Muscle of leg (tissue), 11 donors: ENCODE measurements around the gene DOK6. TPM values are rescaled to one million over a fixed set of nuclear protein-coding genes. Genes with fewer than 3 reads are reported as not detected.

Source experiments
- DNase-seq: peaks from one replicate; pipeline ENCODE4 v3.0.0; 2013
- H3K27ac ChIP-seq: one replicate; pipeline ENCODE4 v1.5.1; 2013; ENCODE audit warnings: mild to moderate bottlenecking, low read length, control low read depth
- H3K27me3 ChIP-seq: one replicate; pipeline ENCODE4 v1.6.1; 2013; ENCODE audit warnings: low read length; ENCODE audit not compliant: control insufficient read depth, insufficient read depth
- H3K36me3 ChIP-seq: one replicate; pipeline ENCODE4 v1.6.1; 2013; ENCODE audit warnings: low read length; ENCODE audit not compliant: control insufficient read depth, insufficient read depth
- H3K4me1 ChIP-seq: one replicate; pipeline ENCODE4 v1.6.1; 2013; ENCODE audit warnings: low read length; ENCODE audit not compliant: control insufficient read depth, insufficient read depth
- H3K4me3 ChIP-seq: one replicate; pipeline ENCODE4 v1.5.1; 2013; ENCODE audit warnings: low read length, control low read depth
- H3K9me3 ChIP-seq: replicated peaks from 2 replicates; pipeline ENCODE4 v1.6.1; 2013; ENCODE audit warnings: low read depth, low read length; ENCODE audit not compliant: control insufficient read depth
- WGBS: methylation state at CpG from one replicate; pipeline ENCODE4 v1.1.5; 2013; ENCODE audit warnings: missing lambda C conversion rate; ENCODE audit not compliant: insufficient coverage; 5-methylcytosine and 5-hydroxymethylcytosine counted together
- polyA plus RNA-seq, 8 donors: library from polyadenylated mRNA; unstranded; fragments of 120-200 nt; gene quantifications; one replicate each; pipeline versions ENCODE4 v1.2.1 to v1.2.3, GENCODE V29; 2013; ENCODE audit warnings: inconsistent platforms in 1 of 8, low replicate concordance in 1 of 8; ENCODE audit not compliant: insufficient read length in 8 of 8, insufficient read depth in 1 of 8
- total RNA-seq: library from RNA; stranded (reverse); fragments of 120-200 nt; gene quantifications from one replicate; pipeline ENCODE4 v1.2.4, GENCODE V29; 2013

DOK6 gene
- total and polyA plus RNA-seq, 9 donors, result 2.3 to 4.9 (median 3.3) TPM

- no peaks in the 10 kb centered on the region for H3K9me3 ChIP-seq
- WGBS, result no CpG with 5 or more reads among the region's 1 CpG
- H3K4me3 ChIP-seq, result no peak overlapping the region
- H3K4me1 ChIP-seq, result no peaks in the 10 kb centered on the region
- H3K36me3 ChIP-seq, result no peaks in the 10 kb centered on the region
- no peak for DNase-seq
- H3K27me3 ChIP-seq, result no peaks in the 10 kb centered on the region
- H3K27ac ChIP-seq, result no peak overlapping the region
Measured at GRCh38 chr18:69408522-69408921, 7.8 kb downstream of the DOK6 start.

GRCh38 chr18:69411199-69411598, 10.5 kb downstream of the DOK6 start:
- no peak for DNase-seq
- Histone ChIP-seq H3K4me3 (no peak overlapping the region), H3K27me3 (no peaks in the 10 kb centered on the region)

GRCh38 chr18:69414184-69414583, 13.5 kb downstream of the DOK6 start:
- no CpG with 5 or more reads among the region's 1 CpG for WGBS
- no peaks in the 10 kb centered on the region for H3K27me3 ChIP-seq
- DNase-seq, result no peak
- H3K27ac ChIP-seq, result no peak overlapping the region
- no peaks in the 10 kb centered on the region for H3K9me3 ChIP-seq
- H3K36me3 ChIP-seq, result no peaks in the 10 kb centered on the region
- no peak overlapping the region for H3K4me3 ChIP-seq
- H3K4me1 ChIP-seq, result no peaks in the 10 kb centered on the region

More at GRCh38 chr18:69411199-69411598, 10.5 kb downstream of the DOK6 start:
- no peaks in the 10 kb centered on the region for H3K36me3 ChIP-seq
- H3K27ac ChIP-seq, result no peak overlapping the region
- H3K9me3 ChIP-seq, result no peaks in the 10 kb centered on the region
- H3K4me1 ChIP-seq, result no peaks in the 10 kb centered on the region

GRCh38 chr18:69432847-69433246, 32.2 kb downstream of the DOK6 start:
- H3K9me3 ChIP-seq, result peaks cover 2% of the 10 kb centered on the region
- no peaks in the 10 kb centered on the region for H3K4me1 ChIP-seq
- H3K36me3 ChIP-seq, result no peaks in the 10 kb centered on the region
- H3K4me3 ChIP-seq, result no peak overlapping the region
- DNase-seq, result no peak
- H3K27ac ChIP-seq, result no peak overlapping the region
- no peaks in the 10 kb centered on the region for H3K27me3 ChIP-seq

- Histone ChIP-seq H3K36me3 (no peaks in the 10 kb centered on the region), H3K4me3 (no peak overlapping the region), H3K27ac (no peak overlapping the region), H3K27me3 (no peaks in the 10 kb centered on the region), H3K4me1 (no peaks in the 10 kb centered on the region), H3K9me3 (peaks cover 7% of the 10 kb centered on the region)
- no CpG with 5 or more reads among the region's 2 CpGs for WGBS
- no peak for DNase-seq
Measured at GRCh38 chr18:69435000-69435399, 34.3 kb downstream of the DOK6 start.

GRCh38 chr18:69444221-69444620, 43.5 kb downstream of the DOK6 start:
- DNase-seq, result no peak

GRCh38 chr18:69447886-69448285, 47.2 kb downstream of the DOK6 start:
- no peaks in the 10 kb centered on the region for H3K36me3 ChIP-seq
- no CpG with 5 or more reads among the region's 1 CpG for WGBS
- no peaks in the 10 kb centered on the region for H3K27me3 ChIP-seq
- no peaks in the 10 kb centered on the region for H3K4me1 ChIP-seq
- H3K4me3 ChIP-seq, result no peak overlapping the region
- H3K9me3 ChIP-seq, result peaks cover 8% of the 10 kb centered on the region
- no peak overlapping the region for H3K27ac ChIP-seq
- no peak for DNase-seq

More at GRCh38 chr18:69444221-69444620, 43.5 kb downstream of the DOK6 start:
- WGBS, result 88% methylated on average over 1 of the region's 4 CpGs
- peaks cover 8% of the 10 kb centered on the region for H3K9me3 ChIP-seq
- no peaks in the 10 kb centered on the region for H3K36me3 ChIP-seq
- no peak overlapping the region for H3K4me3 ChIP-seq
- no peak overlapping the region for H3K27ac ChIP-seq
- H3K4me1 ChIP-seq, result no peaks in the 10 kb centered on the region
- H3K27me3 ChIP-seq, result no peaks in the 10 kb centered on the region

GRCh38 chr18:69455125-69455524, 54.4 kb downstream of the DOK6 start:
- no peak for DNase-seq
- WGBS, result no CpG with 5 or more reads among the region's 1 CpG
- no peaks in the 10 kb centered on the region for H3K36me3 ChIP-seq

GRCh38 chr18:69469444-69469919, 68.8 kb downstream of the DOK6 start:
- no peak overlapping the region for H3K27ac ChIP-seq
- no peaks in the 10 kb centered on the region for H3K9me3 ChIP-seq
- no peaks in the 10 kb centered on the region for H3K4me1 ChIP-seq
- WGBS, result 84% methylated on average over 26 of the region's 27 CpGs
- no peak for DNase-seq
- H3K4me3 ChIP-seq, result no peak overlapping the region
- H3K27me3 ChIP-seq, result no peaks in the 10 kb centered on the region
- no peaks in the 10 kb centered on the region for H3K36me3 ChIP-seq

More at GRCh38 chr18:69455125-69455524, 54.4 kb downstream of the DOK6 start:
- no peaks in the 10 kb centered on the region for H3K27me3 ChIP-seq
- no peaks in the 10 kb centered on the region for H3K4me1 ChIP-seq
- peaks cover 3% of the 10 kb centered on the region for H3K9me3 ChIP-seq
- no peak overlapping the region for H3K27ac ChIP-seq
- no peak overlapping the region for H3K4me3 ChIP-seq

GRCh38 chr18:69480460-69480859, 79.8 kb downstream of the DOK6 start:
- 84% methylated on average over 4 of the region's 5 CpGs for WGBS
- H3K4me3 ChIP-seq, result no peak overlapping the region
- no peak for DNase-seq
- H3K27me3 ChIP-seq, result no peaks in the 10 kb centered on the region
- no peaks in the 10 kb centered on the region for H3K36me3 ChIP-seq
- H3K9me3 ChIP-seq, result no peaks in the 10 kb centered on the region
- H3K4me1 ChIP-seq, result no peaks in the 10 kb centered on the region
- H3K27ac ChIP-seq, result no peak overlapping the region

GRCh38 chr18:69483574-69483973, 82.9 kb downstream of the DOK6 start:
- no CpG with 5 or more reads among the region's 5 CpGs for WGBS
- H3K9me3 ChIP-seq, result peaks cover 5% of the 10 kb centered on the region
- no peak overlapping the region for H3K27ac ChIP-seq
- H3K27me3 ChIP-seq, result no peaks in the 10 kb centered on the region
- no peaks in the 10 kb centered on the region for H3K36me3 ChIP-seq
- no peak overlapping the region for H3K4me3 ChIP-seq
- no peaks in the 10 kb centered on the region for H3K4me1 ChIP-seq
- DNase-seq, result no peak
